ENCODE results near the gene VPS16.

- TF ChIP-seq CTCF (IDR thresholded peaks at IDR 0.05; ENCODE audit: insufficient read depth, low read depth, low read length), result no peak
- no peak for TF ChIP-seq EZH2 (IDR thresholded peaks at IDR 0.05; ENCODE audit: insufficient read depth, low read length)
Measured at GRCh38 chr20:2888224-2888955, 47.8 kb downstream of the VPS16 start.

Data from astrocyte (in vitro differentiated cells and primary cell).